Left ventricle myocardium inferior (tissue), 1 donor: ENCODE results near the gene TLL1. TPM values are rescaled to one million over a fixed set of nuclear protein-coding genes. Genes with fewer than 3 reads are reported as not detected.
A peak's percentile ranks its signal among the peaks of the same experiment; 100 is the strongest.

Experiments
- DNase-seq: peaks from one replicate; pipeline ENCODE4 v3.0.0-alpha.2; 2020
- H3K27ac ChIP-seq: fragments of 200-600 bp; replicated peaks from 2 replicates; pipeline ENCODE4 v1.8.0; 2021
- H3K27me3 ChIP-seq: fragments of 200-600 bp; 2 replicates; pipeline ENCODE4 v1.8.0; 2021; ENCODE audit warnings: low read depth
- H3K36me3 ChIP-seq: fragments of 200-600 bp; 2 replicates; pipeline ENCODE4 v1.8.0; 2021
- H3K4me1 ChIP-seq: fragments of 200-600 bp; 2 replicates; pipeline ENCODE4 v1.8.0; 2021
- H3K4me3 ChIP-seq: fragments of 200-600 bp; 2 replicates; pipeline ENCODE4 v1.8.0; 2021; ENCODE audit warnings: mild to moderate bottlenecking, moderate library complexity
- H3K9me3 ChIP-seq: fragments of 200-600 bp; replicated peaks from 2 replicates; pipeline ENCODE4 v1.8.0; 2021
- CTCF ChIP-seq: fragments of 200-600 bp; IDR thresholded peaks from 2 replicates; pipeline ENCODE4 v1.8.0; 2021; ENCODE audit warnings: antibody characterized with exemption, mild to moderate bottlenecking, borderline replicate concordance
- intact Hi-C: fragments of 100-400 bp; cut with micrococcal nuclease; formaldehyde crosslinking; loops from one replicate; pipeline ENCODE4 v1.11.0; 2022
- total RNA-seq: library from RNA; stranded (reverse); fragmentation: NEBNext Ultra II Directional; extraction: Animal tissue kit (Norgen Biotek cat#: 25700); gene quantifications from one replicate; pipeline ENCODE4 v1.2.1, GENCODE V29; 2021
- donor health status: DM: no; HTN: yes; CAD: no; lungs with severe emphysema.

Gene TLL1
- total RNA-seq, 1 donor from 2014 or later: 1.0 TPM

- H3K4me3 ChIP-seq: no peak overlapping the region
- intact Hi-C loops: no loop called here
- H3K27me3 ChIP-seq: no peaks in the 10 kb centered on the region
- no peak overlapping the region for H3K27ac ChIP-seq
- no peaks in the 10 kb centered on the region for H3K9me3 ChIP-seq
- H3K36me3 ChIP-seq: no peaks in the 10 kb centered on the region
- no peak for TF ChIP-seq CTCF
- no peak for DNase-seq
- no peaks in the 10 kb centered on the region for H3K4me1 ChIP-seq
These were observed 146.6 kb downstream of the TLL1 start for GRCh38 chr4:166019441-166020220.

- H3K36me3 ChIP-seq: no peaks in the 10 kb centered on the region
- H3K4me3 ChIP-seq: no peak overlapping the region
- no peak for DNase-seq
- H3K4me1 ChIP-seq: no peaks in the 10 kb centered on the region
- intact Hi-C loops: no loop called here
- no peak overlapping the region for H3K27ac ChIP-seq
- TF ChIP-seq CTCF: no peak
- H3K27me3 ChIP-seq: no peaks in the 10 kb centered on the region
- H3K9me3 ChIP-seq: no peaks in the 10 kb centered on the region
These were observed 148.6 kb downstream of the TLL1 start for GRCh38 chr4:166021617-166022016.

GRCh38 chr4:166034965-166035364, 161.9 kb downstream of the TLL1 start:
- H3K36me3 ChIP-seq: no peaks in the 10 kb centered on the region
- DNase-seq: no peak
- no peaks in the 10 kb centered on the region for H3K27me3 ChIP-seq
- intact Hi-C loops: no loop called here
- TF ChIP-seq CTCF: no peak
- H3K27ac ChIP-seq: no peak overlapping the region
- no peaks in the 10 kb centered on the region for H3K4me1 ChIP-seq
- no peaks in the 10 kb centered on the region for H3K9me3 ChIP-seq
- H3K4me3 ChIP-seq: no peak overlapping the region

- Histone ChIP-seq H3K4me1 (no peaks in the 10 kb centered on the region), H3K27ac (no peak overlapping the region), H3K36me3 (no peaks in the 10 kb centered on the region), H3K4me3 (no peak overlapping the region), H3K27me3 (no peaks in the 10 kb centered on the region), H3K9me3 (no peaks in the 10 kb centered on the region)
- intact Hi-C loops: no loop called here
- TF ChIP-seq CTCF: no peak
- no peak for DNase-seq
These were observed 166.8 kb downstream of the TLL1 start for GRCh38 chr4:166039822-166040221.

GRCh38 chr4:166042510-166043055, 169.5 kb downstream of the TLL1 start:
- Histone ChIP-seq H3K27ac (peak overlapping the region; percentile 42), H3K9me3 (no peaks in the 10 kb centered on the region), H3K27me3 (no peaks in the 10 kb centered on the region), H3K4me1 (no peaks in the 10 kb centered on the region), H3K36me3 (no peaks in the 10 kb centered on the region), H3K4me3 (no peak overlapping the region)
- intact Hi-C loops: no loop called here
- no peak for TF ChIP-seq CTCF
- DNase-seq: no peak
